ENCODE measurements around the gene PTPRR.

Gene PTPRR

GRCh38 chr12:70822412-70822811, 98.1 kb downstream of the PTPRR start:
- TF ChIP-seq SIN3A (IDR thresholded peaks at IDR 0.05; ENCODE audit: borderline replicate concordance, insufficient read depth, low read length) = no peak
- TF ChIP-seq FOXP2 (optimal IDR thresholded peaks at IDR 0.05; ENCODE audit: borderline replicate concordance, extremely low read depth, extremely low read length, insufficient read depth) = no peak
- TF ChIP-seq POLR2AphosphoS5 (IDR thresholded peaks at IDR 0.05; ENCODE audit: low read depth, low read length) = no peak
- no peak for TF ChIP-seq REST (IDR thresholded peaks at IDR 0.05; ENCODE audit: insufficient read depth in 1 of 2, low read depth in 2 of 2, low read length in 2 of 2)
- no peak for TF ChIP-seq TAF1 (IDR thresholded peaks at IDR 0.05; ENCODE audit: borderline replicate concordance, insufficient read depth, low read length)

DNA sequence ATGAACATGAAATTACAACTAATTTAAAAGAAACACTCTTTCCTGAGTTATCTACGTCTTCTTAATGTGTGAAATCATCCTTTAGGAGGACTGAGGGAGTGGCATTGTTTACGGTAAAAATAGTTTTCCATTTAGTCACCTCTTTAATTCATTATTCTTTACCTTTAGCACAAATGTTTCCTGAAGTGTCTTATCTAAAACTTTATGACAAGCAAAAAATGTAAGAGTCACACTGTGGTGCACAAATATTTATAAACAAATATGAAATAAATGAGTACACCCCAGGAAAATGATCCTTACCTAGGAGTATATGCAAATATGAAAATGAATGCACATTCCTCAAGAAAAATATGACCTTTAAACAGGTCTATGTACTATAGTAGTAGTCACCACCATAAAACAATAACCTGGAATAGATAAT, 104.6 kb downstream of the PTPRR start:
- TF ChIP-seq POLR2AphosphoS5 (IDR thresholded peaks at IDR 0.05; ENCODE audit: low read depth, low read length) (no peak), SIN3A (IDR thresholded peaks at IDR 0.05; ENCODE audit: borderline replicate concordance, insufficient read depth, low read length) (no peak), TAF1 (IDR thresholded peaks at IDR 0.05; ENCODE audit: borderline replicate concordance, insufficient read depth, low read length) (no peak), REST (IDR thresholded peaks at IDR 0.05; ENCODE audit: insufficient read depth in 1 of 2, low read depth in 2 of 2, low read length in 2 of 2) (no peak), FOXP2 (optimal IDR thresholded peaks at IDR 0.05; ENCODE audit: borderline replicate concordance, extremely low read depth, extremely low read length, insufficient read depth) (no peak)

- TF ChIP-seq FOXP2 (optimal IDR thresholded peaks at IDR 0.05; ENCODE audit: borderline replicate concordance, extremely low read depth, extremely low read length, insufficient read depth) (no peak), REST (IDR thresholded peaks at IDR 0.05; ENCODE audit: insufficient read depth in 1 of 2, low read depth in 2 of 2, low read length in 2 of 2) (no peak), SIN3A (IDR thresholded peaks at IDR 0.05; ENCODE audit: borderline replicate concordance, insufficient read depth, low read length) (no peak), TAF1 (IDR thresholded peaks at IDR 0.05; ENCODE audit: borderline replicate concordance, insufficient read depth, low read length) (no peak), POLR2AphosphoS5 (IDR thresholded peaks at IDR 0.05; ENCODE audit: low read depth, low read length) (no peak)
These were observed 105.5 kb downstream of the PTPRR start for GRCh38 chr12:70815056-70815455.

DNA sequence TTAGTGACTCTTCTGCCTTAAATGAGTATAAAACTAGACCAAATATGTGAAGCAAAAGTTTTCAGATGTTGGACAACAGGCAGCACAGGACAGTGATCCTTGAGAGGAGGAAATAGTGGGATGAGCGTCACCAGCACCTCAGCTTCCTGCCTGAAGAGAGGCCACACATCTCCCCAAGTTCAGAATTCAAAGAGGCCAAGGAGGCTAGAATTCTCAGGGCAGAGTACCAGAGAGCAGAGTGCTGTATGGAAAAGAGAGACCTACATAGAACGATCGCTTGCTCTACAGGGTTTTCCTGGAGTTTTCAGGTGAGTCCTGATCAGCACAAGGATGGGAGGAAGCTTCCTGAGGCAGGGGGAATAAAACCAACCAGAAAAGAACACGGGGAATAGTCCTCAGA, 107.0 kb downstream of the PTPRR start:
- TF ChIP-seq FOXP2 (optimal IDR thresholded peaks at IDR 0.05; ENCODE audit: borderline replicate concordance, extremely low read depth, extremely low read length, insufficient read depth) = no peak
- no peak for TF ChIP-seq TAF1 (IDR thresholded peaks at IDR 0.05; ENCODE audit: borderline replicate concordance, insufficient read depth, low read length)
- no peak for TF ChIP-seq REST (IDR thresholded peaks at IDR 0.05; ENCODE audit: insufficient read depth in 1 of 2, low read depth in 2 of 2, low read length in 2 of 2)
- TF ChIP-seq POLR2AphosphoS5 (IDR thresholded peaks at IDR 0.05; ENCODE audit: low read depth, low read length) = no peak
- no peak for TF ChIP-seq SIN3A (IDR thresholded peaks at IDR 0.05; ENCODE audit: borderline replicate concordance, insufficient read depth, low read length)

- TF ChIP-seq SIN3A (IDR thresholded peaks at IDR 0.05; ENCODE audit: borderline replicate concordance, insufficient read depth, low read length) (no peak), REST (IDR thresholded peaks at IDR 0.05; ENCODE audit: insufficient read depth in 1 of 2, low read depth in 2 of 2, low read length in 2 of 2) (no peak), POLR2AphosphoS5 (IDR thresholded peaks at IDR 0.05; ENCODE audit: low read depth, low read length) (no peak), TAF1 (IDR thresholded peaks at IDR 0.05; ENCODE audit: borderline replicate concordance, insufficient read depth, low read length) (no peak), FOXP2 (optimal IDR thresholded peaks at IDR 0.05; ENCODE audit: borderline replicate concordance, extremely low read depth, extremely low read length, insufficient read depth) (no peak)
These were observed 108.4 kb downstream of the PTPRR start for GRCh38 chr12:70812136-70812535.
